ENCODE measurements around the gene ABCC9.

DNA sequence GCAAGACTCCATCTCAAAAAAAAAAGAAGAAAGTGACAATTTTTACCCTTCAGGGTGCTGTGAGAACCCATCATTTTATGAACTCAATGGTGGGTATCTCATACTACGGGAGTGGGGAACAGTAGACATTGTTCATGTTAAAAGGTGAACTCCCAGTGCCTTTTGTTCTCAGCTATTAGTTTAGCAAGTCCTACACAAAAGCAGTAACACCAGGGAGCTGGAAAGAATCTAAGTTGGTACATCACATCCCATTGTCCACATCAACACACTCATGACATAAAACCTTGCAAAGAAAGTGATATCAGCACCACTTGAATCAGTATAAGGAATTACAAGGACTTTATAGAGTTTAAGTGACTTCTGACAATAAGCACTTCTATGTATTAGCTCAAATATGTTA, 47.4 kb upstream of the ABCC9 start:
- TF ChIP-seq POLR2AphosphoS5 (IDR thresholded peaks at IDR 0.05) (no peak), POLR2A (IDR thresholded peaks at IDR 0.05) (no peak), EP300 (IDR thresholded peaks at IDR 0.05) (no peak)
- TF ChIP-seq, protein P1, sequence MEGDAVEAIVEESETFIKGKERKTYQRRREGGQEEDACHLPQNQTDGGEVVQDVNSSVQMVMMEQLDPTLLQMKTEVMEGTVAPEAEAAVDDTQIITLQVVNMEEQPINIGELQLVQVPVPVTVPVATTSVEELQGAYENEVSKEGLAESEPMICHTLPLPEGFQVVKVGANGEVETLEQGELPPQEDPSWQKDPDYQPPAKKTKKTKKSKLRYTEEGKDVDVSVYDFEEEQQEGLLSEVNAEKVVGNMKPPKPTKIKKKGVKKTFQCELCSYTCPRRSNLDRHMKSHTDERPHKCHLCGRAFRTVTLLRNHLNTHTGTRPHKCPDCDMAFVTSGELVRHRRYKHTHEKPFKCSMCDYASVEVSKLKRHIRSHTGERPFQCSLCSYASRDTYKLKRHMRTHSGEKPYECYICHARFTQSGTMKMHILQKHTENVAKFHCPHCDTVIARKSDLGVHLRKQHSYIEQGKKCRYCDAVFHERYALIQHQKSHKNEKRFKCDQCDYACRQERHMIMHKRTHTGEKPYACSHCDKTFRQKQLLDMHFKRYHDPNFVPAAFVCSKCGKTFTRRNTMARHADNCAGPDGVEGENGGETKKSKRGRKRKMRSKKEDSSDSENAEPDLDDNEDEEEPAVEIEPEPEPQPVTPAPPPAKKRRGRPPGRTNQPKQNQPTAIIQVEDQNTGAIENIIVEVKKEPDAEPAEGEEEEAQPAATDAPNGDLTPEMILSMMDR (IDR thresholded peaks at IDR 0.05): no peak
